SIG-M5 (cell line): ENCODE data around the gene C19orf12.

Source experiments
- DNase-seq: peaks from one replicate; lab custom pipeline; 2025; lab: John Stamatoyannopoulos, UW

The C19orf12 gene

DNA sequence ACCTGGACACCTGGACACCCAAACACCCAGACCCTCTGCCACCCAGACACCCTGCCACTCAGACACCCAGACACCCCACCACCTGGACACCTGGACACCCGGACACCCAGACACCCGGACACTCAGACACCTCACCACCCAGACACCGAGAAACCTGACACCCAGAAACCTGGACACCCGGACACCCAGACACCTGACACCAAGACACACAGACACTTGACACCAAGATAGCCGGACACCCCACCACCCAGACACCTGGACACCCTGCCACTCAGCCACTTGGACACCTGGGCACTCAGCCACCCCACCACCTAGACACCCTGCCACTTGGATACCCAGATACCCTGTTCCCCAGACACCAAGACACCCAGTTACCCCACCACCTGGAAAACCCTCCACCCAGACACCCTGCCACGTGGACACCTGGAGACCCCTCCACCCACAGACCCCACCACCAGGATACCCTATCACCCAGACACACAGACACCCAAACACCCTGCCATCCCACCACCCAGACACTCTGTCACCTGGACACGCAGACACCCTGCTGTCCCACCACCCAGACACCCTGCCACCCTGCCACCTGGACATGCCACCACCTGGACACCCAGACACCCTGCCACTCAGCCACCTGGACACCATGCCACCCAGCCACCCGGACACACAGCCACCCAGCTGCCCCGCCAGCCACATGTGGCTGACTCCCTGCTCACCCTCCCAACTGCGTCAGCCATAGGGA is 17.4 kb downstream of the C19orf12 start:
- DNase-seq, result no peak

GRCh38 chr19:29696565-29696846 is 18.6 kb downstream of the C19orf12 start:
- DNase-seq, result no peak

GRCh38 chr19:29695765-29696564 is 19.1 kb downstream of the C19orf12 start:
- DNase-seq, result no peak

GRCh38 chr19:29694669-29695627 is 20.1 kb downstream of the C19orf12 start:
- no peak for DNase-seq

DNA sequence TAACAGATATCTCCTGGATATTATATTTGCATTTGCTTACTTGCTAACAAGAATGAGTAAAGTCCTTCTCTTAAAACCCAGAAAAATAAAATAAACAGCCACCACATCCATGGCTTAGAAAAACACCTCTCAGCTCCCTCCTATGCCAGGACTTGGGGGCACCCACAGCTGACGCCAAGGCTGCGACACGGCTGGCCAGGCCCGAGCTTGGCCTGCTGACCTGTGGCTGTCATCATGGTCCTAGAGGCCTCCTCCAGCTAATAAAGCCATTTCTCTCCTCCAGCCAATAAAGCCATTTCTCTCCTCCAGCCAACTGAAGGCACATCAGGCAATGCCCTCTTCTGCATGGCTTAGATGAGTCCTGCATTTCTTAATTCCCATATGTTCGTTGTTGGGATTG is 20.9 kb downstream of the C19orf12 start:
- DNase-seq, result no peak

GRCh38 chr19:29690842-29691241 is 24.2 kb downstream of the C19orf12 start:
- DNase-seq, result no peak

- DNase-seq, result no peak
These were observed 26.9 kb downstream of the C19orf12 start for GRCh38 chr19:29687897-29688728.

- no peak for DNase-seq
These were observed 27.7 kb downstream of the C19orf12 start for GRCh38 chr19:29687244-29687896.

- DNase-seq, result no peak
These were observed 28.7 kb downstream of the C19orf12 start for GRCh38 chr19:29686285-29686805.

DNA sequence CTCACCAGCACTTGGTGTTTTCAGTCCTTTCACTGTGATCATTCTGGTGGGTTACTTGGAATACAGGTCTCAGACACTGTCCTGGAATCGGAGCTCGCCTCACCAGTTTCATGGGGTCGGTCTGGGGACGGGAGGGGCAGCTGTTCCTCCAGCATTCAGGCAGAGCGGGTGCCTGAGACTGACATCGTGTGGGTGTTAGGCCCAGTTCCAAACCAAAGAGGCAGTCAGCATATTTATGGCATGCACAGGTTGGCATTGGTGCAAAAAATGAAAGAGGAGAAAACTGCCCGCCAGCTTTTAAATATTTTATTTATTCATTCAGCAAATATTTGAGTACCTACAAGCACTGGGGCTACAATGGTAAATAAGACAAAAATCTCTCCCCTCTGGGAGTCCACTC is 29.7 kb downstream of the C19orf12 start:
- DNase-seq, result no peak

GRCh38 chr19:29683009-29683408 is 32.1 kb downstream of the C19orf12 start:
- no peak for DNase-seq

DNA sequence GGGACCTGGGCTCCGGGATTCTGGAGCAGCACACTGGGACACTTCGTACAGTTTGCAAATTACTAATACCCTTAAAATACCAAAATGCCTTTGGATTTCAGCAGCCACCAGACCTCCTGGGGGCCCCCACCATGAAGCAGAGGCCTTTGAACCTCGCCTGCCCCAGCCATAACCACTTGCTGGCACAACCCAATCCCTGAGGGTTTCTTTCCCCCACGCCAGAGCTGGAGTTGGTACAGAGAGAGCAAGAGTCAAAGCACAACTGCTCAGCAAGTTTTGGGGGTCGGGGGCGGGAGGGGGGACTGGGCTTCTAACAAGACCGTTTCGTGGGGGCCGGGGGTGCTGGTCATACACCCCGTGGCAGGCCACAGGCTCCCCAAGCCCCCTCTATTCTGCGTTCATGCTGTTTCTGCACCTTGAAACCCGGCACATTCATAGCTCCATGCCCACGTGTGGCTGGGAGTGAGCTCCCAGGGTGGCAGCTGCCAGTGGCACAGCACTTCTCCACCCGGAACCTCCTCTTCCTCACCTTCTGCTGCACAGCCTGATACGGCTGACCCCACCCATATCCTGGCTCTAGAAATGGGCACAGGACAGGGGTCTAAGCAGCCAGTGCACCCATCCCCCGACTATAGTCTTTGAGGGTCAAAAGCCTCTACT is 32.7 kb downstream of the C19orf12 start:
- DNase-seq, result no peak

GRCh38 chr19:29681422-29682235 is 33.4 kb downstream of the C19orf12 start:
- DNase-seq, result no peak

- no peak for DNase-seq
These were observed 34.1 kb downstream of the C19orf12 start for GRCh38 chr19:29680937-29681336.

DNA sequence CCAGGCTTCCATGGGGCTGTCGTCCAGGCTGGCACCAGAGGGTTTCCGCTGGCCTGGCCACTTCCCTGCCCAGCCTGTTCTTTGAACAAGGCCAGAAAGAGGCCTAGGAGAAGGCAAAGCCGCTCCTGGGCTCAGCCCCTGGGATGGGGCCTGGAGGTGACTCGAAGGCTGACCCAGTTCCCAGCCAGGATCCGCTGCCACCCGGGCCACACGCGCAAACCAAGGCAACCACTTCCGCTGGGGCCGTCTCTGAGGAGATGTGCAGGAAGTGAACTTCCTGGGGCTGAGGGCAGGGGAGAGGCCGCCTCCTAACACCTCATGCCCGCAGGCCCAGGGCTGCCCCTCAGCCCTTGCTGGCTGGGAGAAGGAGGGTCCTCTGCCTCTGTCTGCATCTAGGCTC is 34.6 kb downstream of the C19orf12 start:
- no peak for DNase-seq

GRCh38 chr19:29679598-29680210 is 35.4 kb downstream of the C19orf12 start:
- DNase-seq, result no peak

GRCh38 chr19:29678484-29679106 is 36.5 kb downstream of the C19orf12 start:
- DNase-seq, result no peak

GRCh38 chr19:29677001-29677817 is 37.9 kb downstream of the C19orf12 start:
- no peak for DNase-seq
